CD4-positive, alpha-beta T cell treated with Interferon alpha-2 for 1 hour (primary cell): ENCODE data around the gene CORO2B.
"Not testable (repeated sequence)": the region's sequence is repeated elsewhere in the genome, so short reads cannot be mapped to it uniquely, and the experiment has no call there.

Experiments used
- DNase-seq, 2 donors: peaks; one replicate each; pipeline ENCODE4 v3.0.0-alpha.2; 2020 to 2022

CORO2B gene

GRCh38 chr15:68739390-68740080, 160.7 kb downstream of the CORO2B start:
- no peak for DNase-seq

DNA sequence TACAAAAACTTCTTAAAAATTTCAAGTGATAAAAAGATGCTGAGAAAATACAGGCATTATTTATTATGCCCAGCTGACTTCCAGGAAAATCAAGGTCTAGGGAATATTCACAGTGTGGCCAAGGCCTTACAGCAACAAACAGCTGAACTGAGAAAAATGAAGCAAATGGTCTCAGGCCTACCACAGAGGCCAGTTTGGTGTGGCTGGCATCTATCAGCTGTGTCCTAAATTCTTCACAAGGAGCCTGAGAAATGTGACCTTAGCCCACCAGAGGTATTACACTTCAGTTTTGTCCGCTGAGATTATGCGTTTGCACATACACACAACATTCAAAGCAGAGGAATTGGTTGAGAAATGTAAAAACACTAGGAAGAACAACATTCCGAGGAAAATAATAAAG, 164.5 kb downstream of the CORO2B start:
- no peak for DNase-seq

GRCh38 chr15:68749365-68749764, 170.6 kb downstream of the CORO2B start:
- no peak for DNase-seq

DNA sequence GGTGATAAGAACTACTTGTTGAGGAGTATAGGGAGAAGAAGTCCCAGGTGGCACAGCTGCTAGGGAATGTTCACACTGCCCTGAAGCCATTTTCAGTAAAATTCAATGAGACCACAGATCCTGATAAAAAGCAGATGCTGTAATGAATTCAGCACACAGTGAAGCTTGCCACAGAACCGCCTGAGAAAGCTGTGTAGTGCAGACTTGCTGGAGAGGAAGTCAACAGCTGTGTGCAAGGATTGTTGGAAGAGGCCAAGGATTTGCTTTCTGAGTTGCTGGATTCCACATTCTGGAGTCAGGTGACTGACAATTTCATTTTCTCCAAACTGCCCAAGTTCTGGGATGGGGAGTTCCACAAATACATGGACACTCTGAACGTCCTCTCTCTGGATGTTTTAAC, 171.0 kb downstream of the CORO2B start:
- DNase-seq, result no peak

DNA sequence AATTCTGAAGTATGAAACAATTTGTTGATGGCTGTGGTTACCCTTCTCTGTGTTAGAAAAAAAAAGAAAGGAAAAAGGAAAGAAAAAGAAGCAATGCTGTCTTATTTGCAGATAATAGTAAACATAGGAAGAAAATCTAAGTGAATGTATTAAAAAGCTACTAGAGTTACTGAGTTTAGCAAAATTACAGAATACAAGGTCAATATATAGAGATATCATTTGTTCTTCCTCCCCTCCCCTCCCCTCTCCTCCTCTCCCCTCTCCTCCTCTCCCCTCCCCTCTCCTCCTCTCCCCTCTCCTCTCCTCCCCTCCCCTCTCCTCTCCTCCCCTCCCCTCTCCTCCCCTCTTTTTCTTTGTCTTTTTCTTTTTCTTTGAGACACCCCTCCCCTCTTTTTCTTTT, 172.8 kb downstream of the CORO2B start:
- DNase-seq, result no peak

- no peak for DNase-seq
Measured at GRCh38 chr15:68755731-68756130, 176.9 kb downstream of the CORO2B start.

GRCh38 chr15:68759982-68760579, 181.3 kb downstream of the CORO2B start:
- not testable (repeated sequence) for DNase-seq

DNA sequence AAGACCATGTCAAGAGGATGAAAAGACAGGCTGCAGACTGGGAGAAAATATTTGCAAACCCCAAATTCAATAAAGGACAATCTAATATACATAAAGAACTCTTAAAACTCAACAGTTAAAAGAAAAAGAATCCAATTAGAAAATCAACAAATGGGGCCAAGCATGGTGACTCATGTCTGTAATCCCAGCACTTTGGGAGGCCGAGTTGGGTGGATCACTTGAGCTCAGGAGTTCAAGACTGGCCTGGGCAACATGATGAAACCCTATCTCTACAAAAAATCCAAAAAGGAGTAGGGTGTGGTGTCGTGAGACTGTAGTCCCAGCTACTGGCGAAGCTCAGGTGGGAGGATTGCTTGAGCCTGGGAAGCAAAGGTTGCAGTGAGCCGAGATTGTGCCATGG, 184.3 kb downstream of the CORO2B start:
- no peak for DNase-seq

GRCh38 chr15:68764090-68764489, 185.3 kb downstream of the CORO2B start:
- no peak for DNase-seq

- no peak for DNase-seq
Measured at GRCh38 chr15:68765602-68766368, 187.0 kb downstream of the CORO2B start.

- no peak for DNase-seq
Measured at GRCh38 chr15:68767833-68768232, 189.0 kb downstream of the CORO2B start.

DNA sequence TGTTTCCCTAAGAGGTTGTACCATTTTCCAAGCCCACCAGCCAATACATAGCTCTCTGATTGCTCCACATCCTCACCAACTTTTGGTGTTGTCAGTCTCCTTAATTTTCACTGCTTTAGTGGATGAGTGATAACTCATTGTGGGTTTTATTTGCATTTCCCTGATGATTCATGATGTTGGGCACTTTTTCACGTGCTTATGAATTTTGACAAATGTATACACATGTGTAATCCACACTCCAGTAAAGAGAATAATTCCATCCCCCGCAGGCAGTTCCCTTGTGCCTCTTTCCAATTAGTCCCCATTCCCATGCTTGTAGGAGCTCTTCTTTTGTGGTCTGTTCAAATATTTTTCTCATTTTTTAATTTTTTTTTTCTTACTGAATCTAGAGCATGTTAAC, 189.5 kb downstream of the CORO2B start:
- no peak for DNase-seq

DNA sequence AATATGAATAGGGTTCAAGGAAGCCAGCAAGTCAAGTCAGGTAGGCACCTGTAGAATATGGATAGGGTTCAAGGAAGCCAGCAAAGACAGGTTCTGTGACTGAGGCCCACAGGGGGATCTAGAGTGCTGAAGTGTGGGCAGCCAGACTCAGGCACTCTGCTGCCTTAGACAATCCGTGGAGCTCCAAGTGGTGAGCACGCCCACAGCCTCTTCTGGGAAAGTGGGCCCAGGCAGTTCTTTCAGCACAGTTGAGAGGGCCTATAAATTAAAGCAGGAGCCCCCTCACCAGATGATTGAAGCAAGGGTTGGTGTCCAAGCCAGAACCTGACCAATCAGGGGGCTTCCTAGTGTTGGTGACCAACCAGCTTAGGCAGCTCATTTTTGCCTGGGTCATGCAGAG, 190.9 kb downstream of the CORO2B start:
- DNase-seq, result no peak

DNA sequence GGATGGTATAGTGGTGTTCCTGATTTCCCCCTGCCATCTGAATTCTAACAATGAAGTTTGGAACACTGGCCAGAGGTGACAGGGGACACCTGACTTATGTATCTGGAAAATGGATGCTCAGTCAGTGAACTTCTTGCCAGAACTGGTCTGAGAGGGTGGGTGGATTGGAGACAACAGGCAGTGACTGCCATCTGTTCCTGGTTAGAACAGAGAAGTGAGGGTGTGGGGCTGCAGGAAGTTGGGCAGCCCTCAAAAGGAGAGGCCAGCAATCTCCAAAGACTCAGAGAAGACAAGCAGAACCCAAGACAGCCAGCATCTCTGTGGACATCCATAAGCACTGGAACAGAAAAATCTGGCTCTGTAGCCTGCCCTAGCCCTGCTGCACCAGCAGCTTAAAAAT, 191.4 kb downstream of the CORO2B start:
- DNase-seq, result no peak

GRCh38 chr15:68773036-68773435, 194.2 kb downstream of the CORO2B start:
- no peak for DNase-seq

- no peak for DNase-seq
Measured at GRCh38 chr15:68774120-68774519, 195.3 kb downstream of the CORO2B start.

GRCh38 chr15:68774521-68775235, 195.9 kb downstream of the CORO2B start:
- DNase-seq, result no peak

DNA sequence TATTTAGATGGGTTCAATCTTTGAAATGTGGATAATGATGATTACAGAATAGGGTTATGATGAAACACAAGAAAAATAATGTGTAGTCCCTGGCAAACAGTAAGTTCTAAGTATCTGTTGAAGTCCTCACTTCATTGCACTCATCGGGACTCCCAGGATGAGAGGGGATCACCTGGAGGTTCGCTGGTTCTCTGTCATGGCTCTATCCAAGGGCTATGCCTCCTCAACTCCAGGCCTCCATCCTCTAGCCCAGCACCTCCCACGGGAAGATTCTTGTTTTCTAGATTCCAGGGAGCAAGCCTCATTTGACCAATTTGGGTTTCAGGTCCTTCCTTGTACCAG, 196.4 kb downstream of the CORO2B start:
- no peak for DNase-seq

- no peak for DNase-seq
Measured at GRCh38 chr15:68775671-68776476, 197.1 kb downstream of the CORO2B start.

DNA sequence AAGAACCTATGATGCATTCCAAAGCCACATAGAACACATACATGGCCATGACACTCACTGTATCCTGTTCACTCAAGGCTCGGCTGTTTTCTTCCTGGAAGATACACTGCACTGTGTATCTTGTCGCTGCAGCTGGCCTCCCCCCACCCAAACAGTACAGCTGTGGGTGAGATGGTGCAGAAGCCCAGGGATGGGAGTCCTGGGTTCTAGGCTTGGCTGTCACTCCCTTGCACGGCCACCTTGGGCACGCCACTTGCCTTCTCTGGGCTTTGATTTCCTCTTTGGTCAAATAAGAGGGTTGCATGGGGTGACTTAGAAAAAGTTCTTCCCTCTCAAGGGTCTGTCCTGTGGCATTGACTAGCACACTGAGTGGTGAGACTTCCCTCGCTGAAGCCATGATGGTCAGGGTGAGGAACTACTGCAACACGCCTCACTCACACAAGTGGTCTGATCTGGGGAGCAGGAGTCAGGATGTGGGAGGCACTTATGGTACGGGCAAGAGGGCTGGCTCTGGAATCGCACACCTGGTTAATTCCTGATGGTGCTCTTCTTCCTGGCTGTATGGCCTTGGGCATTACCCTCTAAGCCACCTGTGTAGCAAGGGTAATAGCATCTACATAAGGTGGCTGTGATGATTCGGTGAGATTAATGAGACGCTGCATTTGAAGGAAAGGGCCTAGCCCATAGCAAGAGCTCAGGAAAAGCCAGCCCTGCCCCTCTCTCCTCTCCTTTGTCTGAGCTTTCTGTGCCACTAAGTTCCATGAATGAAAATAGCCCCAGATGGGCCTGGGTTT, 197.9 kb downstream of the CORO2B start:
- no peak for DNase-seq
